Measurements from ENCODE around the gene IDI1.
"Not testable (repeated sequence)": the region's sequence is repeated elsewhere in the genome, so short reads cannot be mapped to it uniquely, and the experiment has no call there.

The IDI1 gene

DNA sequence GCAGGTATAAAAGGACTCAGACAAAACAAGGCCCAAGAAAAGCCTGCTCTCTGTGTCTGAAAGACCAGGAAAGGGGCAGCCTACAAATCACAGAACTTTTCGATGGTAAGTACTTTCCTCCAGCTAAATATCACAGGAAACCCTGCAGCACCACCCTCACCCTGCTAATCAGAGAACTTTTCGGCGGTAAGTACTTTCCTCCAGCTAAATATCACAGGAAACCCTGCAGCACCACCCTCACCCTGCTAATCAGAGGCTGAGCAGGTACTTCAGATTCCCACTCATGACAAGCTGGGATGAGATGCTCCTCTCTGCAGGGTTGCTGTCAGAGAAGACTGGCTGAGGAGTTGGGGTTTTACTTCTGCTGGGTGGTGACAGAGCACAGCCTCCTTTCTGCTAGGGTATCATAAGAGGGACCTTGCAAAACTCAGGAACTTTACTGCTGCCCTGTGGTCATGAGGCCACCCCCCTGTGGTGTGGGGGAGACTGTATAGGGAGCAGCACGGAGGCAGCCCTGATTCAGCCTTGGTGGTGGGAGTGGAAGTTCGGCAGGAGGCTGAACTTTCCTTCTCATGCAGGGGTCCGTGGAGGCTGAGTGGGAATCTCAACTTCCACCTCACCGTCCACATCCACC is 14.4 kb upstream of the IDI1 start:
- DNase-seq (ENCODE audit: low read depth in 2 of 2), result no peak

DNA sequence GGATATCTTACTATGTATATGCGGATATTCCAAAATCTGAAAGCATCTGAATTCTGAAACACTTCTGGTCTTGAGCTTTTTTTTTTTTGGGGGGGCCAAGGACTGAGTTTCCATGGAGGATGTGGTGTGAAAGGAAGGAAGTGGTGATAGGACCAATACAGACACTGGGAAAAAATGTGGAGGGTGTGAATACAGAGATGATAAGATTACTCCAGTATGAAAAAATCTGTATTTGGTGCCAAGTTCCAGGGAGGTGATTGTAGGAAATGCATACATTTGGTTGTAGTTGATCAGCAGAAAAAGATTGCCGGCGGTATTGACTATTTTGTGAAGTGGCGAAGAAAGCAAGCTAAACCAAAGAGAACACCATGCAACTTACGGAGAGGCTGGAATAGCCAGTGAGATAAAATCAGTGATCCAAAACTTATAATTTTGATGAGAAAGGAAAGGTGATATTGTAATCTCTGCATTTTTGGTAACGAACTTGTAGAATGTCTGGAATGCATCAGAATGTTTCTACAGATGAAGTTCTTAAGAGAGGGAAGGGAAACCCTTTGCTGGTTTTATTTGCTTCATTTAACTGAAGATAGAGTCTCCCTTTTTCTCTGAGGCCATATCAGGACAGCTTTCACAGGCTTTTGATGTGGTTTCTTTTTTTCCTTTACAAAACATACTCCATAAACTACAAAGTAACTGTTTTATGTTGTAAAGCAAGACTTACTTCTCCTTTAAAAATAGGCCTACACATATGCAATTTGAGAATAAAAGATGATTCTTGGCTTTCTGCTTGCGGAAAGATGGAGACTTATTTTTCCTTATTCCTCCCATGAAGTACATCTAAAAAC is 13.2 kb upstream of the IDI1 start:
- DNase-seq (ENCODE audit: low read depth in 2 of 2), result no peak

GRCh38 chr10:1059902-1060301 is 11.0 kb upstream of the IDI1 start:
- DNase-seq (ENCODE audit: low read depth in 2 of 2), result no peak

DNA sequence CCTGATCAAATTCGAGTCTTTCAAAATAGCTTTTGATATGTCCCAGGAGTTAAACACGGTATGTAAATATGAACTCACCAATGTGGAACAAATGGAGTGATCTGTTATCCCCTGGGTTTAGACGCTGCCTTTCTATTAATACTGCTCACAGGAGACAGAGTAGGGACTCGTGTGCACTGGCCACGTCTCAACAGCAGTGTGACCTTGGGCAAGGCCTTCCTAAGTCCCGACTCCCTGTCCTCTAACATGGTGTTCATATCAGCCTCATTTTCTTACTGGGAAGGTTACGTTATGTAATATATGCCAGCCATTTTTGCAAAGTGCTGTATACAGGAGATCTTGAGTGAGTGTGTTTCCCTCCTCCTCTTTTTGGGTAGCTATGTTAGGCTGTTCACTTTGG is 9.1 kb upstream of the IDI1 start:
- no peak for DNase-seq (ENCODE audit: low read depth in 2 of 2)

GRCh38 chr10:1057106-1057657 is 8.3 kb upstream of the IDI1 start:
- no peak for DNase-seq (ENCODE audit: low read depth in 2 of 2)

DNA sequence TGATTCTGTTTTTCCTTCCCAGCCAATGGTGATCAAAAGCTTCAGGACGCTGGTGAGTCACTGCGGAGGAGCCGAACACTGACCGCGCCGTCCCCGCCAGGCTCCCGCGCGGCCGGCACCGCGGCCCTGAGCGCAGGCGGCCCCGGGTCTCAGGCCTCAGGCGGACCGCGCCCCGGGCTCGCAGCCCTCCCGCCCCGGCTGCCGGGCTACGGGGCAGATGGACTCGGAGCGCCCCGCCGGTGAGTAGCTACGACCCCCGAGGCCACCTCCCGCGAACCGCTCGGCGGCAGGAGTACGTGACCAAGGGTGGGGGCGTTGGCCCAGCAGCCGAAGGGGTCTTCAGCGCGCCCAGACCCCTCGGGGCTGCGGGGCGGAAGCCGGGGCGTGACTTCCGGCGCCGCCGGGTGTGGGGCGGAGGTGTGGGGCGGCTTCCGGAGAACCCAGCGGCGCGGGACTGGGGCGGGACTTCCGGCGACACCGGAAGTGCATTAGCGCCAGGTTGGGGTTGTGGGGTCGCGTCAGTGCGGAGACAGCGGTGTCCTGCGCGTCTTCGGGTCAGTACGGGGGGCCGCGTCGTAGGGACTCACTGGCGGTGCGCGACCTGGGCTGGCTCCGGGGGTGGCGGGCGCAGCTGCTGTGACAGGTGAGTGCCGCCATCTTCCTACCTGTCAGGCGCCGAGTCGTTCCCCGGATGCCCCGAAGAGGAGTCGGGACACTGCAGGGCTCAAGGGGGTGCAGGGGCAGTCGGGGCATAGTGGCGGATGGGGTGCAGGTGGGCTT is 7.6 kb upstream of the IDI1 start, which contains the start of gene WDR37:
Gene WDR37, plus strand, starts transcription at position 60 of the 780 bp plus-strand sequence. CDS start 15,771 bp downstream, outside the sequence.
- peak; percentile 69 to 78 for DNase-seq (ENCODE audit: low read depth in 2 of 2)

GRCh38 chr10:1054684-1055083 is 5.8 kb upstream of the IDI1 start:
- no peak for DNase-seq (ENCODE audit: low read depth in 2 of 2)

- no peak for DNase-seq (ENCODE audit: low read depth in 2 of 2)
These were observed 1.6 kb upstream of the IDI1 start for GRCh38 chr10:1050554-1050953.

DNA sequence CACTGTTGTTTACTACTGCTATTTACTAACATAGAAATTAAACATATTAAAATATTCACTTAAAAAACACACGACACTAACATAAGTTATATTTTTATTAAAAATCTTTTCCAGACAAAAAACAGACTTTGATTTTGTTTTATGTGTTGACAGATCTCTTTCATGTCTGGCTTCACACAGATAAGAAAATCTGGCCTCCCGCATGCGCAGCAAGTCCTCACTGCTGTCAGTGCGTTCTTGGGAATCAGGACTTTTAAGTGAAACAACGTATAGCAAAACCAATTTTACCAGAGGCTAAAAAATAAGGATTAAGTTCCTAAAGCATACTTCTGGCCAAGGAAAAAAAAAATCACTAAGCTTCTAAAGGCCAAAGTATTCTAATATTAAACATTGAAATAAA is 1.2 kb upstream of the IDI1 start:
- no peak for DNase-seq (ENCODE audit: low read depth in 2 of 2)

DNA sequence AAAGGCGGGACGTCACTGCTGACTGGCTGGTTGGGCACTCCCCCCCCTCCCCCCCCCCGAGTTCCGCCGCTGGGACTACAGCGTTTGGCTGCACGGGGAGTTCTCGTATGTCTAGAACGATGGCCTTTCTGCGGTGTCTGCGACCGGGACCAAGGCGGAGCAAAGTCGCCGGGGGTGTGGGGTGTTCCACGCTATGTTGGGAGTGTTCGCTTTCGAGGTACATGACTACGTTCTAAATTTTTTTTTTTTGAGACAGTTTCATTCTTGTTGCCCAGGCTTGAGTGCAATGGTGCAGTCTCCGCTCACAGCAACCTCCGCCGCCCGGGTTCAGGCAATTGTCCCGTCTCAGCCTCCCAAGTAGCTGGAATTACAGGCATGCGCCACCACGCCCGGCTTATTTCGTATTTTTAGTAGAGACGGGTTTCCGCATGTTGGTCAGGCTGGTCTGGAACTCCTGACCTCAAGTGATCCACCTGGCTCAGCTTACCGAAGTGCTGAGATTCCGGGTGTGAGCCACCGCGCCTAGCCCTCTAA is 573 bp upstream of the IDI1 start:
- DNase-seq (ENCODE audit: low read depth in 2 of 2), result no peak

DNA sequence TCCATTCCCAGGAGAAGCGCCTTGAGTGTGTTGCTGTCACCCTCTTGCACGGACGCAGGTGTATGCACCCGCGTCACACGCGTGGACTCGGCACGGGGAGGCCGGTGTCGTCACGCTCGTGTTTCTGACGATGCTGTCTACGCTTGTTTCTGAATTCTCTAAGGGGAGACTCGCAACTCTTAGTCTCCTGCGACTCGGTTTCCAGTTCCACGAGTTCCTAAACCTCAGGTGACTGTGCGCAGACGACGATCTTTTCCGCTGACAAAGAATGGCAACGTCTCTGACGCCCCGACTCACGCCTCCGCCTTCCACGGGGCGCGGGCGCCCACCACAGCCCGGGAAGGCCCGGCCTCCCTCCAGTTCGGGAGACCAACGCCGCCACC is 579 bp downstream of the IDI1 start:
- DNase-seq (ENCODE audit: low read depth in 2 of 2), result no peak

DNA sequence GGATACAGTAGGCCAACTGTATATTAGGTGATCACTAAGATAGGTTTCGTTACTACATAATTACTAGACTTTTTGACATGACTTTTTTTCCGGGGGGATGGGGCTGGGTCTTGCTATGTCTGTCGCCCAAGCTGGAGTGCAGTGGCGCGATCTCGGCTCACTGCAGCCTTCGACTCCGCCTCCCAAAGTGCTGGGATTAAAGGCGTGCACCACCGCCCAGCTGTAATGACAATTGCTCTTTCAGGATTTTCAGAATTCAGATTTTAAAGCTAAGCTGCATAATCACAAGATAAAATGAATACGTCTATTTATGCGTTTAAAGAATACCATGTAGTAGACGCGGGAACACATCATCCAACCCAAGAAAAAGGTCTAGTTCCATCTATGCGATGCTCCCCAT is 982 bp downstream of the IDI1 start:
- no peak for DNase-seq (ENCODE audit: low read depth in 2 of 2)

GRCh38 chr10:1045415-1045814 is 3.5 kb downstream of the IDI1 start:
- no peak for DNase-seq (ENCODE audit: low read depth in 2 of 2)

DNA sequence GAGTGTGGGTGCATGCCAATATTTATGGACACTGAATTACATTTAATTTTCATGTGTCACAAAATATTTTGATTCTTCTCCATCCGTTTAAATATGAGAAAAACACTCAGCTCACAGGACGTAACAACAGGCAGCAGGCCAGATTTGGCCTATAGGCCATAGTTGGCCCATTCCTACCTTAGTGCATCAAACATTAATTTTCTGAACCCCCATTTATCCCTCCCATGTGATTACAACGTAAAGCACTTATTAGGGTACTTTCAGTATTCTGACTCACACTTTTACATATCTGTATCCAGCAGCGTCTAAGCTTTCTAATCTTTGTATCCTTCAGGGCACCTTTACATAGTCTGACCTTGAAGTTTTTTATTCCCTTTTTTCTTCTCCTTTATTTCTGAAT is 4.0 kb downstream of the IDI1 start:
- DNase-seq (ENCODE audit: low read depth in 2 of 2), result no peak

DNA sequence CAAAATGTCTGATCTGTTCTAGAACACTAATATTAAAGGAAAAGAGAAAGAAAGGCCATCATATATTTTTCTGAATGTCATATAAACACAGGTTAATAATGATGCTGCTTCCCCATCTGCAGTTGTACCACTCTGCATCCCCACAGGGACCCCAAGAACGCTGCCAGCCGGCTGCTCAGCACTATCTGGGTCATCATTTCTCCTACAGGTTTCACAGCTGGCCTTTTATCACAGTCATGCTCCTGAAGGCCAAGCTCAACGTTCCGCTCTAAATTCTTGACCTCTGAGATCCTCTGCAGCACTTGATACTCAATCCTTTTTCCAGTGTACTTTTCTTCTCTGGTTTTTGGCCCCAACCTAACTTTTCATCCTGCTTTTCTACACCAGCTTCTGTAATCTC is 4.8 kb downstream of the IDI1 start:
- DNase-seq (ENCODE audit: low read depth in 2 of 2), result no peak

DNA sequence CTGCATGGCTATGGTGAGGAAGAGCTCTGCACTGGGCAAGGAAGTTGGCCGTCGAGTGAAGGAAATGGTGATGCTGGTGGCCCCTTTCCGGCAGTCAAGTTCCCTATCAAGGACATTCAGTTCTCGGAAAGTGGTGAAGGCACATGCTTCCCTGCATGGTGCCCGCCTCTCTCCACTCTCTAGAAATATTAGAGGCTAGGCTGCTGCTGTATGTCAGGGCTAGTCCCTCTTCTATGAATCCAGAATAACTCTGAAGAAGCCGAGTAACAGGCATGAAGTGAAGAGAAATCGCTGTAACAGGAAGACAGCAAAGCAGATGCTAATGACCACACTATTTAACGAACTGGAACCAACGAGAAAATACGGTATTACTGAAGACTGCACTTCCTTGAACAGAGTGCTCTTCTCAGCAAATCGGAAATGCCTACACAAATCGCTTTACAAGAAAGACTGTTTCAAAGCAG is 5.4 kb downstream of the IDI1 start:
- no peak for DNase-seq (ENCODE audit: low read depth in 2 of 2)

GRCh38 chr10:1041514-1041913 is 7.4 kb downstream of the IDI1 start:
- no peak for DNase-seq (ENCODE audit: low read depth in 2 of 2)

DNA sequence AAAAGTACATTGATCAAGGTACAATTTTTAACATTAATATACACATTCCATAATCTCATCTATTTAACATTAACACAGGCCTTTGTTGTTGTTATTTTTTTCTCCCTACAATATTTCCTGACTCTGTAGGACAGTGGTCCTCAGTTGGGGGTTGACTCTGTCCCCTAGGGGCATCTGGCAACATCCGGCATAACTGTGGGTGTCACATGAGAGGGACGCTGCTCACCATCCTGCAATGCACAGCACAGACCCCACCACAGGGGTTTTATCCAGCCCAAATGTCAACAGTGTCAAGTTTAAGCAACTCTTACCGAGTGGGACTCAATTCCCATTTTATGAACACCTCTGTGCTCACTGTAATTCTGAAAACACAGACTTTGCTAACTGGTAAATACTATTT is 8.8 kb downstream of the IDI1 start:
- DNase-seq (ENCODE audit: low read depth in 2 of 2), result no peak

DNA sequence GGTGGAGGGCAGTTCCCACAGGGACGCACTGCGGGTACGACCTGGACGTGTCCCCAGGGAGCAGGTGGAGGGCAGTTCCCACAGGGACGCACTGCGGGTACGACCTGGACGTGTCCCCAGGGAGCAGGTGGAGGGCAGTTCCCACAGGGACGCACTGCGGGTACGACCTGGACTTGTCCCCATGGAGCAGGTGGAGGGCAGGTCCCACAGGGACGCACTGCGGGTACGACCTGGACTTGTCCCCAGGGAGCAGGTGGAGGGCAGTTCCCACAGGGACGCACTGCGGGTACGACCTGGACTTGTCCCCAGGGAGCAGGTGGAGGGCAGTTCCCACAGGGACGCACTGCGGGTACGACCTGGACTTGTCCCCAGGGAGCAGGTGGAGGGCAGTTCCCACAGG is 10.2 kb downstream of the IDI1 start:
- DNase-seq (ENCODE audit: low read depth in 2 of 2), result not testable (repeated sequence)

DNA sequence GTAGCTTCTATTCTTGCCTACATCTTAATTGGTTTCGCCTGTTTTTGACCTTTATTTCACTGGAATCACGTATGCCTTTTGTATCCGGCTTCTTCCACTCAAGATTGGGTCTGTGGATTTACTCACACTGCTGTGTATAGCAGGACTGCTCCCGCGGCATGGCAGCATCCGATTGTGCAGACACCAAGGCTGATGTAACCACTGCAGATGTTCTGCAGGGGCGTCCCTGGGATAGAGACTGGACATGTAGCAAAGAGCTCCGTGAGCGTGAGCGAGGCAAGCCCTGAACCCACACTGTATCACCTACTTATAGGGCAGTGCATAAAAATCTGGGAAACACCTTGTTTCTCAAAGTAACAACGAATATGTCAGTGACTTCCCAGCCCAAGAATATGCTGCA is 11.8 kb downstream of the IDI1 start:
- DNase-seq (ENCODE audit: low read depth in 2 of 2), result no peak

DNA sequence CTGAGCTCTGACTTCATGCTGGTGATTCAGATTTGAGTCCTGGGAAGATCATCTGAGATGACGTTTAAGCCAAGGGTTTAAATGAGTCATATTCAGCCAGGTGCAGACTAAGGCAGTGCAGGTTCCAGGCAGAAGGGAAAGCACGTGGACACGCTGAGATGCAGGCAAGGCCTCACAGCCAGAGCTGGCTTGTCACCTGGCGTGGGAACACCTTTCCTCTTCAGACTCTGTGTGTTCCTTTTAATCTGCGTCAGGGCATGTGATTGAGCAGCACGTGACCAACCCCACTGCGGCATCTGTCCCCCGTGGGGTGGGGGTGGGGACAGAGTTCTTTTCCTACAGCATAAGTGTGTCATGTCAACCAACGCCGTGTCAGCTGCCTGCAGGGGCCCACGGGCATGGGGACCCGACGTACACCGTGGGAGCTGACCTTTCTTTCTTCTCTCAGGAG is 12.6 kb downstream of the IDI1 start:
- DNase-seq (ENCODE audit: low read depth in 2 of 2), result no peak

DNA sequence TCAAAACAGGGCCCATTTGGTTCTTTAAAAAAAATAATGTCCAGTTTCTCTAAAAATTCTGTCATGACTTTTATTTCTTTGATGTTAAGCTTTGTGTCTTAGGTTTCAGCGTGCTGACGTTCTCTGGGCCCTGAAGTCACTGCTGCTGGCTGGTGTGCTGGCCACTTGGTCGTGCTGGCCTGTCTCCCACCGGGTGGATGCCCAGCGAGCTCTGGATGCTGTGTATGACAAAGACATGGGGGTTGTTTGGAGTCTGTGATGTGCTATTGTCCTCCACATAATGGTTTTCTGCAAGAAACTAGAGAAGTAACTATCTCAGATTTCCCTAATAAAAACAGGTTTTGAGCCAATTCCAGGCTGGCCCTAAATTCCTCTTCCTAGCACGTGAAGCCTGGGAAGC is 13.7 kb downstream of the IDI1 start:
- no peak for DNase-seq (ENCODE audit: low read depth in 2 of 2)
